Smooth muscle cell (in vitro differentiated cells): Measurements from ENCODE around the gene LAMC3. TPM values are rescaled to one million over a fixed set of nuclear protein-coding genes. Genes with fewer than 3 reads are reported as not detected.

ENCODE experiments used
- DNase-seq: peaks from one replicate; lab custom pipeline; 2025; ENCODE audit not compliant: unreplicated experiment; lab: John Stamatoyannopoulos, UW
- H2AFZ ChIP-seq: fragments of 200-600 bp; sonication (generic); 2 replicates; pipeline ENCODE4 v1.6.0; 2016; ENCODE audit warnings: antibody characterized with exemption, low read depth, mild to moderate bottlenecking
- H3F3A ChIP-seq: fragments of 200-600 bp; sonication (generic); 2 replicates; pipeline ENCODE4 v1.6.0; 2017; ENCODE audit warnings: antibody characterized with exemption, low read depth
- H3K27ac ChIP-seq: fragments of 200-600 bp; sonication (generic); 2 replicates; pipeline ENCODE4 v1.5.1; 2016; ENCODE audit warnings: low read depth, mild to moderate bottlenecking
- H3K27me3 ChIP-seq: fragments of 200-600 bp; sonication (generic); 2 replicates; pipeline ENCODE4 v1.6.1; 2016; ENCODE audit warnings: low read depth, mild to moderate bottlenecking
- H3K36me3 ChIP-seq: fragments of 200-600 bp; sonication (generic); 2 replicates; pipeline ENCODE4 v1.5.1; 2016; ENCODE audit warnings: low read depth
- H3K4me1 ChIP-seq: fragments of 200-600 bp; sonication (generic); 2 replicates; pipeline ENCODE4 v1.5.1; 2016; ENCODE audit warnings: low read depth
- H3K4me2 ChIP-seq: fragments of 200-600 bp; sonication (generic); 2 replicates; pipeline ENCODE4 v1.6.0; 2016; ENCODE audit warnings: mild to moderate bottlenecking
- H3K4me3 ChIP-seq: fragments of 200-600 bp; sonication (generic); 2 replicates; pipeline ENCODE4 v1.5.1; 2016; ENCODE audit warnings: mild to moderate bottlenecking
- H3K79me2 ChIP-seq: fragments of 200-600 bp; sonication (generic); 2 replicates; pipeline ENCODE4 v1.6.0; 2016; ENCODE audit warnings: low read depth, mild to moderate bottlenecking
- H3K9ac ChIP-seq: fragments of 200-600 bp; sonication (generic); 2 replicates; pipeline ENCODE4 v1.6.0; 2016; ENCODE audit warnings: low read depth
- H3K9me3 ChIP-seq: fragments of 200-600 bp; sonication (generic); replicated peaks from 2 replicates; pipeline ENCODE4 v1.5.1; 2016; ENCODE audit warnings: low read depth
- H4K20me1 ChIP-seq: fragments of 200-600 bp; sonication (generic); 2 replicates; pipeline ENCODE4 v1.6.0; 2016; ENCODE audit warnings: low read depth
- CTCF ChIP-seq: fragments of 200-600 bp; sonication (generic); IDR thresholded peaks from 2 replicates; pipeline ENCODE4 v1.5.1; 2017; ENCODE audit warnings: borderline replicate concordance, mild to moderate bottlenecking, antibody characterized with exemption; ENCODE audit not compliant: insufficient read depth, poor library complexity, severe bottlenecking
- WGBS: methylation state at CpG from one replicate; pipeline ENCODE4 v1.1.7; 2016; ENCODE audit warnings: low lambda C conversion rate; 5-methylcytosine and 5-hydroxymethylcytosine counted together
- polyA plus RNA-seq: library from polyadenylated mRNA; unstranded; fragments of >200 nt; fragmentation: Nextera tagmentation; extraction: Ambion mirVana; gene quantifications from 2 replicates; pipeline ENCODE4 v1.2.1, GENCODE V29; 2016
- total RNA-seq: library from RNA; depleted of rRNA; stranded (reverse); fragments of >200 nt; gene quantifications from 2 replicates; pipeline ENCODE4 v1.2.3, GENCODE V29; 2014

LAMC3 gene
- total and polyA plus RNA-seq, 2 experiments from 2014 or later, result 21.3 to 72.0 TPM

- no peaks in the 10 kb centered on the region for H3K36me3 ChIP-seq
- no peak overlapping the region for H2AFZ ChIP-seq
- H4K20me1 ChIP-seq, result no peaks in the 10 kb centered on the region
- H3K79me2 ChIP-seq, result no peaks in the 10 kb centered on the region
- no peak for DNase-seq
- 93% methylated on average over 13 of the region's 13 CpGs for WGBS
- H3K4me3 ChIP-seq, result no peak overlapping the region
- no peaks in the 10 kb centered on the region for H3K27me3 ChIP-seq
- no peak overlapping the region for H3K4me2 ChIP-seq
- TF ChIP-seq CTCF, result no peak
- H3K4me1 ChIP-seq, result no peaks in the 10 kb centered on the region
- H3F3A ChIP-seq, result no peaks in the 10 kb centered on the region
- H3K27ac ChIP-seq, result no peak overlapping the region
- no peak overlapping the region for H3K9ac ChIP-seq
- no peaks in the 10 kb centered on the region for H3K9me3 ChIP-seq
Observed at GRCh38 chr9:130975932-130976841, 32.8 kb upstream of the LAMC3 start.

- no peak for TF ChIP-seq CTCF
- WGBS, result 74% methylated on average over 16 of the region's 16 CpGs
- no peak overlapping the region for H3K9ac ChIP-seq
- H3K79me2 ChIP-seq, result no peaks in the 10 kb centered on the region
- no peaks in the 10 kb centered on the region for H3K27me3 ChIP-seq
- no peak overlapping the region for H3K27ac ChIP-seq
- no peak overlapping the region for H3K4me2 ChIP-seq
- H3K4me3 ChIP-seq, result no peak overlapping the region
- H4K20me1 ChIP-seq, result no peaks in the 10 kb centered on the region
- no peaks in the 10 kb centered on the region for H3K36me3 ChIP-seq
- H3K9me3 ChIP-seq, result no peaks in the 10 kb centered on the region
- H3K4me1 ChIP-seq, result no peaks in the 10 kb centered on the region
- H3F3A ChIP-seq, result no peaks in the 10 kb centered on the region
- H2AFZ ChIP-seq, result no peak overlapping the region
- DNase-seq, result no peak
Observed at GRCh38 chr9:130977811-130978221, 31.2 kb upstream of the LAMC3 start.

GRCh38 chr9:130979591-130980385 lies 29.2 kb upstream of the LAMC3 start:
- Histone ChIP-seq H3K4me2 (no peak overlapping the region), H3K79me2 (no peaks in the 10 kb centered on the region), H3K9me3 (no peaks in the 10 kb centered on the region), H3K4me3 (no peak overlapping the region), H3F3A (no peaks in the 10 kb centered on the region), H3K27me3 (no peaks in the 10 kb centered on the region), H3K4me1 (no peaks in the 10 kb centered on the region), H2AFZ (no peak overlapping the region), H3K36me3 (no peaks in the 10 kb centered on the region), H3K27ac (no peak overlapping the region), H3K9ac (no peak overlapping the region), H4K20me1 (no peaks in the 10 kb centered on the region)
- 93% methylated on average over 20 of the region's 20 CpGs for WGBS
- no peak for DNase-seq
- TF ChIP-seq CTCF, result no peak
